A549 (cell line): ENCODE measurements around the gene NPAS2. TPM values are rescaled to one million over a fixed set of nuclear protein-coding genes. Genes with fewer than 3 reads are reported as not detected.

Source experiments
- ATAC-seq, 2 experiments: fragments of 200-7000 bp in 1 of 2; fragments of >200 bp in 1 of 2; cut with Nextera tagmentation in 1 of 2; cut with Tn5 transposase in 1 of 2; 3 replicates each; pipeline versions ENCODE4 v1.8.0 to v1.9.1; 2018 to 2020; ENCODE audit warnings: mild to moderate bottlenecking in 1 of 2, moderate library complexity in 1 of 2
- CTCF ChIA-PET: fragments of 300-600 bp; sonication (Branson Sonifier 250); formaldehyde crosslinking; extraction: SDS; loops from one replicate; lab custom pipeline; 2021; ENCODE audit warnings: antibody characterized with exemption, inconsistent platforms; lab: Yijun Ruan, JAX
- POLR2A ChIA-PET: fragments of 350-600 bp; formaldehyde crosslinking; extraction: SDS; loops from one replicate; lab custom pipeline; 2021; ENCODE audit warnings: antibody characterized with exemption, inconsistent platforms; lab: Yijun Ruan, JAX
- DNase-seq, 2 experiments: peaks; one replicate each; pipeline versions ENCODE4 v3.0.0 to v3.0.0-alpha.2; 2011 to 2016; ENCODE audit warnings: low read depth in 1 of 2, low spot score in 1 of 2
- FAIRE-seq: peaks from 2 replicates; lab custom pipeline; 2011; peaks lifted over from hg19 to GRCh38; lab: Jason Lieb, UNC
- H3K27ac ChIP-seq, 2 experiments: fragments of >200 bp; sonication (Bioruptor Twin); formaldehyde crosslinking; 3 replicates each; pipeline ENCODE4 v1.5.1; 2016 to 2017
- H3K4me1 ChIP-seq: fragments of >200 bp; sonication (Bioruptor Twin); formaldehyde crosslinking; 3 replicates; pipeline ENCODE4 v1.6.1; 2016
- H3K4me2 ChIP-seq: fragments of >200 bp; sonication (Bioruptor Twin); formaldehyde crosslinking; 3 replicates; pipeline ENCODE4 v1.6.1; 2016
- H3K4me3 ChIP-seq: fragments of >200 bp; sonication (Bioruptor Twin); formaldehyde crosslinking; 3 replicates; pipeline ENCODE4 v1.5.1; 2016
- H3K9me3 ChIP-seq: fragments of >200 bp; sonication (Bioruptor Twin); formaldehyde crosslinking; 3 replicates; pipeline ENCODE4 v1.6.1; 2016
- BHLHE40 ChIP-seq: IDR thresholded peaks from 2 replicates; pipeline ENCODE4 v1.6.1; 2012; ENCODE audit warnings: low read depth, low read length, inconsistent platforms
- CBX8 ChIP-seq: fragments of 200-600 bp; sonication (generic); IDR thresholded peaks from 2 replicates; pipeline ENCODE4 v1.6.1; 2016
- CHD4 ChIP-seq: fragments of 200-600 bp; sonication (generic); IDR thresholded peaks from 2 replicates; pipeline ENCODE4 v1.6.1; 2016; ENCODE audit warnings: antibody characterized with exemption, mild to moderate bottlenecking, borderline replicate concordance
- EP300 ChIP-seq, 2 experiments: fragments of >200 bp; sonication (Bioruptor Twin); formaldehyde crosslinking; IDR thresholded peaks; 2 replicates in 1 of 2; 3 replicates in 1 of 2; pipeline ENCODE4 v1.6.1; 2016 to 2017
- FOXS1 ChIP-seq: fragments of 250-450 bp; sonication (Bioruptor Pico); IDR thresholded peaks from 2 replicates; pipeline ENCODE4 v1.5.0; 2020; ENCODE audit warnings: mild to moderate bottlenecking, moderate library complexity
- GATA3 ChIP-seq: IDR thresholded peaks from 2 replicates; pipeline ENCODE4 v1.6.1; 2012; ENCODE audit warnings: borderline replicate concordance
- HMGXB4 ChIP-seq: fragments of 250-450 bp; sonication (Bioruptor Pico); IDR thresholded peaks from 2 replicates; pipeline ENCODE4 v1.5.0; 2021; ENCODE audit warnings: mild to moderate bottlenecking, moderate library complexity, borderline replicate concordance
- JUN ChIP-seq, 2 experiments: fragments of >200 bp; sonication (Bioruptor Twin); formaldehyde crosslinking; IDR thresholded peaks; 2 replicates in 1 of 2; 3 replicates in 1 of 2; pipeline ENCODE4 v1.6.1; 2016 to 2017
- MYC ChIP-seq: IDR thresholded peaks from 2 replicates; pipeline ENCODE4 v1.6.1; 2012; ENCODE audit warnings: mild to moderate bottlenecking, inconsistent platforms, low read length, improper control_type of control experiment, borderline replicate concordance
- NPAS2 ChIP-seq: fragments of 250-450 bp; sonication (Bioruptor Pico); IDR thresholded peaks from 2 replicates; pipeline ENCODE4 v1.8.0; 2022; ENCODE audit warnings: mild to moderate bottlenecking, moderate library complexity, borderline replicate concordance
- PBX3 ChIP-seq: IDR thresholded peaks from 2 replicates; pipeline ENCODE4 v1.6.1; 2012
- REST ChIP-seq: fragments of 200-600 bp; sonication (generic); IDR thresholded peaks from 2 replicates; pipeline ENCODE4 v1.6.1; 2016; ENCODE audit warnings: antibody characterized with exemption, mild to moderate bottlenecking, moderate library complexity
- SMC3 ChIP-seq: fragments of >200 bp; sonication (Bioruptor Twin); formaldehyde crosslinking; IDR thresholded peaks from 3 replicates; pipeline ENCODE4 v1.6.1; 2018; ENCODE audit warnings: inconsistent platforms
- TFCP2L1 ChIP-seq: fragments of 250-450 bp; sonication (Bioruptor Pico); IDR thresholded peaks from 2 replicates; pipeline ENCODE4 v1.5.0; 2021; ENCODE audit warnings: mild to moderate bottlenecking
- ZFP36 ChIP-seq: fragments of 450-650 bp; IDR thresholded peaks from 2 replicates; pipeline ENCODE4 v1.6.1; 2014; ENCODE audit warnings: borderline replicate concordance; ENCODE audit not compliant: partially characterized antibody
- WGBS: methylation state at CpG from one replicate; pipeline ENCODE4 v1.1.6; 2017; ENCODE audit errors: missing lambda C conversion rate; 5-methylcytosine and 5-hydroxymethylcytosine counted together
- polyA plus RNA-seq, 4 experiments: library from polyadenylated mRNA; depleted of rRNA in 3 of 4; stranded (reverse); fragments of >200 nt; fragmentation: RNase III in 1 of 4; extraction: RNeasy Plus Mini Kit Qiagen cat#74134 plus additional on column Dnase treatment in 1 of 4; gene quantifications; 2 replicates in 3 of 4; 3 replicates in 1 of 4; pipeline ENCODE4 v1.2.3, GENCODE V29; 2011 to 2017
- TF ChIP-seq, protein P1 (sequence below): fragments of 450-650 bp; IDR thresholded peaks from 2 replicates; pipeline ENCODE4 v1.6.1; 2014; ENCODE audit warnings: antibody characterized with exemption
- TF ChIP-seq, protein P2 (sequence below): fragments of >200 bp; sonication (Bioruptor Twin); formaldehyde crosslinking; IDR thresholded peaks from 3 replicates; pipeline ENCODE4 v1.5.1; 2016
- TF ChIP-seq, protein P3 (sequence below): fragments of 250-450 bp; sonication (Bioruptor Pico); IDR thresholded peaks from 2 replicates; pipeline ENCODE4 v1.5.0; 2020; ENCODE audit warnings: low read depth, mild to moderate bottlenecking, moderate library complexity
- TF ChIP-seq, protein P4 (sequence below): fragments of 150-350 bp; IDR thresholded peaks from 2 replicates; pipeline ENCODE4 v1.6.1; 2014; ENCODE audit warnings: low read depth, mild to moderate bottlenecking, low read length
- TF ChIP-seq, protein P5 (sequence below): IDR thresholded peaks from 2 replicates; pipeline ENCODE4 v1.6.1; 2012

NPAS2 gene
- polyA plus RNA-seq, 2 of the 4 experiments (the other 2 are of a cell fraction) = 31.4 to 56.1 TPM

GRCh38 chr2:100936070-100936741 lies 116.3 kb downstream of the NPAS2 start:
- no peak for FAIRE-seq
- Histone ChIP-seq H3K27ac (no peak overlapping the region), H3K4me2 (no peak overlapping the region), H3K4me1 (no peaks in the 10 kb centered on the region), H3K9me3 (no peaks in the 10 kb centered on the region), H3K4me3 (no peak overlapping the region)
- ATAC-seq = no peak
- no peak for DNase-seq
- CTCF ChIA-PET = no interaction called here
- 86% methylated on average over 10 of the region's 10 CpGs for WGBS
- TF ChIP-seq, protein P1, sequence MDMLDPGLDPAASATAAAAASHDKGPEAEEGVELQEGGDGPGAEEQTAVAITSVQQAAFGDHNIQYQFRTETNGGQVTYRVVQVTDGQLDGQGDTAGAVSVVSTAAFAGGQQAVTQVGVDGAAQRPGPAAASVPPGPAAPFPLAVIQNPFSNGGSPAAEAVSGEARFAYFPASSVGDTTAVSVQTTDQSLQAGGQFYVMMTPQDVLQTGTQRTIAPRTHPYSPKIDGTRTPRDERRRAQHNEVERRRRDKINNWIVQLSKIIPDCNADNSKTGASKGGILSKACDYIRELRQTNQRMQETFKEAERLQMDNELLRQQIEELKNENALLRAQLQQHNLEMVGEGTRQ = no peak
- TF ChIP-seq, protein P2, sequence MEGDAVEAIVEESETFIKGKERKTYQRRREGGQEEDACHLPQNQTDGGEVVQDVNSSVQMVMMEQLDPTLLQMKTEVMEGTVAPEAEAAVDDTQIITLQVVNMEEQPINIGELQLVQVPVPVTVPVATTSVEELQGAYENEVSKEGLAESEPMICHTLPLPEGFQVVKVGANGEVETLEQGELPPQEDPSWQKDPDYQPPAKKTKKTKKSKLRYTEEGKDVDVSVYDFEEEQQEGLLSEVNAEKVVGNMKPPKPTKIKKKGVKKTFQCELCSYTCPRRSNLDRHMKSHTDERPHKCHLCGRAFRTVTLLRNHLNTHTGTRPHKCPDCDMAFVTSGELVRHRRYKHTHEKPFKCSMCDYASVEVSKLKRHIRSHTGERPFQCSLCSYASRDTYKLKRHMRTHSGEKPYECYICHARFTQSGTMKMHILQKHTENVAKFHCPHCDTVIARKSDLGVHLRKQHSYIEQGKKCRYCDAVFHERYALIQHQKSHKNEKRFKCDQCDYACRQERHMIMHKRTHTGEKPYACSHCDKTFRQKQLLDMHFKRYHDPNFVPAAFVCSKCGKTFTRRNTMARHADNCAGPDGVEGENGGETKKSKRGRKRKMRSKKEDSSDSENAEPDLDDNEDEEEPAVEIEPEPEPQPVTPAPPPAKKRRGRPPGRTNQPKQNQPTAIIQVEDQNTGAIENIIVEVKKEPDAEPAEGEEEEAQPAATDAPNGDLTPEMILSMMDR = no peak
- no peak for TF ChIP-seq FOXS1 (CRISPR knock-in tag)
- no peak for TF ChIP-seq ZFP36
- no peak for TF ChIP-seq REST
- TF ChIP-seq, protein P3, sequence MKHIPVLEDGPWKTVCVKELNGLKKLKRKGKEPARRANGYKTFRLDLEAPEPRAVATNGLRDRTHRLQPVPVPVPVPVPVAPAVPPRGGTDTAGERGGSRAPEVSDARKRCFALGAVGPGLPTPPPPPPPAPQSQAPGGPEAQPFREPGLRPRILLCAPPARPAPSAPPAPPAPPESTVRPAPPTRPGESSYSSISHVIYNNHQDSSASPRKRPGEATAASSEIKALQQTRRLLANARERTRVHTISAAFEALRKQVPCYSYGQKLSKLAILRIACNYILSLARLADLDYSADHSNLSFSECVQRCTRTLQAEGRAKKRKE (CRISPR knock-in tag) = no peak
- TF ChIP-seq GATA3 = no peak
- no peak for TF ChIP-seq JUN (IDR thresholded peaks at IDR 0.05)
- no peak for TF ChIP-seq BHLHE40
- no peak for TF ChIP-seq MYC
- no peak for TF ChIP-seq CHD4
- TF ChIP-seq HMGXB4 (CRISPR knock-in tag) = no peak
- TF ChIP-seq CBX8 = no peak
- TF ChIP-seq, protein P4, sequence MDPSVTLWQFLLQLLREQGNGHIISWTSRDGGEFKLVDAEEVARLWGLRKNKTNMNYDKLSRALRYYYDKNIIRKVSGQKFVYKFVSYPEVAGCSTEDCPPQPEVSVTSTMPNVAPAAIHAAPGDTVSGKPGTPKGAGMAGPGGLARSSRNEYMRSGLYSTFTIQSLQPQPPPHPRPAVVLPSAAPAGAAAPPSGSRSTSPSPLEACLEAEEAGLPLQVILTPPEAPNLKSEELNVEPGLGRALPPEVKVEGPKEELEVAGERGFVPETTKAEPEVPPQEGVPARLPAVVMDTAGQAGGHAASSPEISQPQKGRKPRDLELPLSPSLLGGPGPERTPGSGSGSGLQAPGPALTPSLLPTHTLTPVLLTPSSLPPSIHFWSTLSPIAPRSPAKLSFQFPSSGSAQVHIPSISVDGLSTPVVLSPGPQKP = no peak
- TF ChIP-seq NPAS2 (CRISPR knock-in tag) = no peak
- TF ChIP-seq PBX3 = no peak
- no peak for TF ChIP-seq TFCP2L1 (CRISPR knock-in tag)
- TF ChIP-seq SMC3 = no peak
- TF ChIP-seq EP300 (IDR thresholded peaks at IDR 0.05) = no peak
- TF ChIP-seq, protein P5, sequence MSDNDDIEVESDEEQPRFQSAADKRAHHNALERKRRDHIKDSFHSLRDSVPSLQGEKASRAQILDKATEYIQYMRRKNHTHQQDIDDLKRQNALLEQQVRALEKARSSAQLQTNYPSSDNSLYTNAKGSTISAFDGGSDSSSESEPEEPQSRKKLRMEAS = no peak
- POLR2A ChIA-PET = interaction anchor here (0.7 kb wide), 1 partner anchor 1241 kb away, joined by 7 read pairs; no protein-coding TSS in a partner anchor
